Activated effector memory CD4-positive, alpha-beta T cell treated with Interleukin-2 at 50 U/mL for 16 hours (primary cell): ENCODE measurements around the gene SOCS7.

Experiments
- DNase-seq: peaks from one replicate; pipeline ENCODE4 v3.0.0-alpha.2; 2020

The SOCS7 gene

DNA sequence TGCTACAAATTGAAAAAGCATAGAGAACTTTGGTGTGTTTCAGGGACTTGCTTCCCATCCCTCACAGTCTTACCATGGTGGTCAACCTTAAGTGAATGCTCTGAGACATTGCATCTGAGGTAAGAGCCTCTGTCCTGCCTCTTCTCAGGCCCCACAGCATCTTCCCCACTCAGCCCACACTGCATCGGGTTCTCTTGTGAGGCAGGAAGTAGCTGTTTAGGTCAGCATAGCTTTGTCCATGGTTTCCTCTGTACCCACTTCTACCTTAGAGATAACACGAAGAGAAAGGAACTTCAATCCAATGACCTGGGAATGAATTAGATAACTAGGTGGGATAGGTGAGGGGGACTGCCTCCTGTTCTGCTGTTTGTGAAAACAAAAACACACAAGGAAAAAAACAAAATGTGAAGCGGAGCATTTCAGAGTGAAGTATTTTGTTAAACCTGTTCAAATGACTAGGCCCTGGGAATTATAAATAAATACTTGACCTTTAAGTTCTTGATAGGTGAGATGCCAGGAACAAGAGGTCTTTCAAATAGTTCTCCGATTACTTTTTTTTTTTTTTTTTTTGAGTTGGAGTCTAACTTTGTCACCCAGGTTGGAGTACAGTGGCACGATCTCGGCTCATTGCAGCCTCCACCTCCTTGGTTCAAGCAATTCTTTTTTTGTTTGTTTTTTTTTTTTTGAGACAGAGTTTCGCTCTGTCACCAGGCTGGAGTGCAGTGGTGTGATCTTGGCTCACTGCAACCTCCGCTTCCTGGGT, 17.7 kb downstream of the SOCS7 start:
- no peak for DNase-seq

- no peak for DNase-seq
Observed at GRCh38 chr17:38379448-38379847, 27.8 kb downstream of the SOCS7 start.

DNA sequence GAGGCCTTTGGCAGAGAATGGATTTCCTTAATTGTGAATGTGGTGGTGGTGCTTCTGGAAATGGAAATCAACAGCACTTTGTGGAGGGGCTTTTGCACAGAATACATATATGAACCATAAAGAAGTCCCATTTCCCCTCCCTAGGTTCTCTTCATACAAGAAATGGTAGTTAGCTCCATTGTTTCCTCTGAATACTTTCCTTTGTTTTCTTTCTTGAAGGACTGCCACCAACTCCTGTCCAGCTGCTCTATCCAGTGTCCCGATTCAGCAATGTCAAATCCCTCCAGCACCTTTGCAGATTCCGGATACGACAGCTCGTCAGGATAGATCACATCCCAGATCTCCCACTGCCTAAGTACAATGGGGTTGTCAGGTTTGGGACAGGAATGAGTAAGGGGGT, 43.4 kb downstream of the SOCS7 start:
- no peak for DNase-seq

DNA sequence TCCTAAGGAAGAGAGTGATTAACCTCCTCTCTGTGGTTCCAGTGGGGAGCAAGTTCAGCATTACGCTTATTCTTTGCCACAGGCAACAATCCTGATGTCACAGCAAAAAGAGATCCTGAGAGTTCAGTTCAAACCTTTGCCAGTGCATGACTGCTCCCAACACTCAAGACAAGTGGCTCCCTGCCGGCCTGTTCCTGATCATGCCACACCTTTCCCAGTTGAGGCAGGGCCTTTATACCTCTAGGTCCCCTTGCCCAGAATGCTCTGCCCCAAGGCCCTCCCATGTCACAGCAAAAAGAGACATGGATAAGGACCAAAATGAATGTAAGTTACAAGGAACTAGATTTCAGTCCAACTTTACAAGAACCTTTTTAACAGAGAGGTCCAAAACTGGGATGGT, 45.6 kb downstream of the SOCS7 start:
- no peak for DNase-seq

GRCh38 chr17:38400286-38400685, 48.6 kb downstream of the SOCS7 start:
- no peak for DNase-seq

DNA sequence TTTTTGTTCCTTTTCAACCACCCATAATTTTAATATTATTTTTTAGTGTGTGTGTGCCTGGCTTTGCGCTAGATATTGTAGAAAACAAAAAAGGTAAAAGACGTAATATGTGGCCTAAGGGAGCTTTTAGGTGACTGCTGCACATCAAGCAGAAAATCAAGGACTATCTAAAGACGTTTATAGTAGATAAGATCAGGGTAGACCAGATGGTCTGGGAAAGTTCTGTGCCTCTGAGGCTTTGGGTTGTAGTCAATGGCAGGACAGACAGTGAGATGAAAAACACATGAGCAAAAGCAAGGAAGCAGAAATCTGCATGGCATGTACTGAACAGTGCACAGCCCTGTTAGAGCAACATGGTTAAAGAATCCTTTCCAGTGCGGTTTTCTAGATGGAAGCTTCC, 49.8 kb downstream of the SOCS7 start:
- DNase-seq = no peak

- no peak for DNase-seq
Observed at GRCh38 chr17:38402897-38403296, 51.3 kb downstream of the SOCS7 start.

DNA sequence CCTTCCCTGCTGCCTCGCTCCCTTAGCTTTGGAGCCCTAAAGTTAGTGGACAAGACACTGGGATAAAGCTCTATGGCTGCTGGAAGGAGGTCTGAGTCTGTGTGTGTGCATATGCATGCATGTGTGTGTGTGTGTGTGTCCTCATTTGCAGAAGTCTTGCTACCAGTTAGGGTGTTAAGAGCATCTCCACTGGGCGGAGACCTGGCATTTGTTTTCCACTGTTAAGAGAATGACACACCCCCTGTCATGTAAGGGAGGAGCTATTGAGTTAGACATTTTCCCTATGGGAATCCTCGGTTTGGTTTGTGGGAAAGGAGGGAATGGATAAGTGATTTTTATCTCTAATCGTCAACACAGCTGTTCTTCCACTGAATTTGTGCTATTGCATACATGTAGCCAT, 51.8 kb downstream of the SOCS7 start:
- DNase-seq = no peak

GRCh38 chr17:38404174-38404943, 52.7 kb downstream of the SOCS7 start:
- no peak for DNase-seq

DNA sequence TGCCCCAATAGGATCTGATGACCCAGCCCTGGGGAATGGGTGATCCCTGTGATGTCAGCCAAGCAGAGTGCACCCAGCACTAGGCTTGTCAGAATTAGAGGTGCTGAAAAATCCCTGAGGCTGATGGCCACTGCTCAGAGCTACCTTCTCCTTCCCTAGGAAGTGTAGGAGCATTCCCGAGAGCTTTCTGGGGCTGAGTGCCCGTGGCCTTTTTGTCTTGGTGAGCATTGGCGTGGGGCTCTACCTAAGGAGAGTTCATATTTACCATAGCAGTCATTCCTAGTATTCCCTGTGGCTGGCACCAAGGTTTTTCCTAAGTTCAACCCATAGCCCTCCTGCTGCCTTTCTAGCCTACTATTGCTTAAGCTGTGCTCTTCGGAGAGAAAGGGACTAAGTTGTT, 54.0 kb downstream of the SOCS7 start:
- DNase-seq = no peak

DNA sequence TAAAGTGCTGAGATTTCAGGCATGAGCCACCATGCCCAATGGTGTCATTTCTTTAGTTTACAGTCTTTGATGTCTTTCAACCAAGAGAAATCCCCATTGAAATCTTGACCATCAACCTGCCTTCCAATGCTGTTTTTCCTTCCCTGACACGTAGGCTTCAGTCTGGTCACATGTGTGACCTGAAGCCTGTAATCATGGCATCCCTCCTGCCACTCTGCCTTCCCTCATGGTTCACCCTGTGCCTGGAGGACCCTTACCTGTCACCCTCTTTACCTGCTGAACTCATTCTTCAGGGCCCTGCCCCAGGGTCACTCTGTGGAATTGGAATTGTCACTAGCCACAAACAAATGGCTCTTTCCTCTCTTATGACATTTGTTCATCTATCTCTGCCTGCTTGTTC, 58.6 kb downstream of the SOCS7 start:
- no peak for DNase-seq

GRCh38 chr17:38415250-38416194, 63.9 kb downstream of the SOCS7 start:
- DNase-seq = no peak

GRCh38 chr17:38416840-38417209, 65.2 kb downstream of the SOCS7 start:
- DNase-seq = no peak

DNA sequence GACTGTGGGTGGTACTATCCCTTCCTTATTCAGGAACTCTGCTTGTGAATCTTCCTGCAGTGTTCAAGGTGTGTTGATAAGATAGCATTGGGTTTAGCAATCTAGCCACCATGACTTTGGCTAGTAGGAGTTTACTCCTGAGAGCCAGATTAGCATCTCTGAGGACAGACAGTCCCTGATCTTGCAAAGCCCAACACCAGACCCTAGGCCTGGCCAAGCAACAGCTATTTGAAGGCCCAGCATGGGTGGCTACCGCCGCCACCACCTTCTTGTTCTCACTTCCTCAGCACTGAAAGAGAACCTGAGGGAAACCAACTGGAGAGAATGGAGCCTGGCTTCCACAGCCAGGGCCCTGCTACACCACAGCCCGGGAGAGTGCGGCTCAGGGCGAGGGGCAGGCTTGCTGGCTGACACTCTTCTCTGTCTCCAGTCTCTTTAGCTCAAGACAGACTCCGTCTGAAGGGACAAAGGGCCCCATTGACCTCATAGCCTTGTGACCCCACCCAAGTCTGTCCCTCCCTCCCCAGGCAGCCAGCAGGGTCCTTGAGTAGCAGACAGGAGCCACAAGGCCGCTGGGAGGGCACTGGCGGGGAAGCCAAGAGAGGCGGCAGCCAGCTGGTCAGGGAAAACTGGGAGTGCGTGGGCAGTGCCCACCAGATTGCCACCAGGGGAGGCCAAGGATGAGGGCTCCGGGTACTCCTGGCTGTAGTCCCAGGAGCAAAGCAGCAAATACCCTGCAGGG, 65.7 kb downstream of the SOCS7 start:
- DNase-seq = no peak

- DNase-seq = no peak
Observed at GRCh38 chr17:38418062-38418692, 66.5 kb downstream of the SOCS7 start.

- DNase-seq = no peak
Observed at GRCh38 chr17:38418693-38419507, 67.3 kb downstream of the SOCS7 start.

DNA sequence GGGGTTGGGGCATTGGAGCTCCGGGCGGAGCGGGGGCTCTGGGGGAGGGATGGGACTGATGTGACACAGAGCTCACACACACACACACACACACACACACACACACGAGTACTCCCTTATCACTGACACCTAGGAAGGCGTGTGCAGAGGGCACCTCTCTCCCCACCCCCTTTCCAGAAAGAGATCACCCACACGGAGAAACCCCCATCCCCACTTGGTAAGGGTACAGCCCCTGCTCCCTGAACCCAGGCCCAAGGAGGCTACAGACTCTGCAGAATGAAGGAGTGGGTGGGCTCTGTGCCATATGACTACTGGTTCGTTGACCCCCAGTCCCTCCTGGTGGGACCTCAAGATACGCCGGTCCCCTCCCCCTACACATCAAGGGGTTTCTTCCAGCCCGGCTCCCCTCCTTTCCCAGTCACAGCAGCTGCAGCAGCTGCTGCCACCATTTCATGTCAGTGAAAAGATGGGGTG, 67.9 kb downstream of the SOCS7 start:
- DNase-seq = no peak

GRCh38 chr17:38420518-38420917, 68.9 kb downstream of the SOCS7 start:
- DNase-seq = no peak

DNA sequence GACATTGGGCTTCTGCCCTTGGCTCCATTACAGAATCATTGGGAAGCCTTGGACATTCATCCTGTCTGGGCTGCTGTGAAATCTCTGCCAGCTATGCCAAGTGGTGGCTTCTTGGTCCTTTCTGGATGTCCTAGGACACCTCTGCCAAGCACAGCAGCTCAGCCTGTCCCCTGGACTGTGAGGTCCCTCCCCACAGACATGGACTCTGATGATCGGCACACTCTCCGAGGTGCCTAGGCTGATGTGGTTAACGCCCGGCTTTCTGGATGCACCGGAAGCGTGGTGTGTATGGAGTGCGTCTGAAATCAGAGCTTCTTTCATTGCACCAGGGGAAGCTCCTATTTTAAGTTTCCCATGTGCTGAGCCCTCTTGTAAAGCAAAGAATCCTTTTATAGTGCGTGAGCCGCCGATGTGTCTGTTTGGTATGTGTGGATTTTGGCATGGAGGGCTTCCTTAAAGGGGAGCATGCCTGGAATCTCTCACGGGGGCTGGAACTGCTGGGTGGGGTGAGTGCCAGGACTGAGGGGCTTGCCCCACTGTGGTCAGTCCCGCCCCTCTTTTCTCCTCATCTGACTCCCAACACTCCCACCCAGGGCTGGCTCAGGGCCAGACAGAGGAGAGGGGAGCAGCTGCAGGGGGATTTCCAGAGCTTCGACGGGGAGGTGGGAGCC, 69.7 kb downstream of the SOCS7 start:
- no peak for DNase-seq
